ENCODE results near the gene TJP1.
"Not testable (repeated sequence)": the region's sequence is repeated elsewhere in the genome, so short reads cannot be mapped to it uniquely, and the experiment has no call there.

Gene TJP1

DNA sequence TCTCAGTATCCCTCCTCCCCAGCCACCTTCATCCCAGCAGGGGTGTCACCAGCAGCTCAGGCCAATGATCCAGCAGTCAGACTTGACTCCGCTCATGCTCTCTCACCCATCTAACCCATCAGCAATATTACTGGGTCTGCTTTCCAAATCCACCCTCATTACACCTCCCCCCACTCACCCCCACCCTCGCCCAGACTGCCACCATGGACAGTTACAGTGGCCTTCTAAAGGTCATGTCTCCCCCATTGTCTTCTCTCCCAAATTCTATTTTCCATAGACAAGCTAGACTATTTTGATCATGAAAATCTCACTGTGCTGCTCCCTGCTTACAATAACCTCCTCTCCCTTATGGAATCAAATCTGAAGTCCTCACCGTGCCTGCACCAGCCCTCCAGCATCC is 156.0 kb downstream of the TJP1 start:
- no peaks in the 10 kb centered on the region for H3K36me3 ChIP-seq (ENCODE audit: control insufficient read depth, insufficient read depth, low read length)
- DNase-seq (ENCODE audit: extremely low read depth, insufficient read length), result no peak
- H3K4me3 ChIP-seq (replicated peaks; ENCODE audit: low read depth, low read length), result no peak overlapping the region
- H3K27me3 ChIP-seq (replicated peaks; ENCODE audit: control insufficient read depth, insufficient read depth, low read length), result no peaks in the 10 kb centered on the region
- TF ChIP-seq CTCF (IDR thresholded peaks at IDR 0.05; ENCODE audit: insufficient read depth, low read length, poor library complexity, severe bottlenecking), result no peak

DNA sequence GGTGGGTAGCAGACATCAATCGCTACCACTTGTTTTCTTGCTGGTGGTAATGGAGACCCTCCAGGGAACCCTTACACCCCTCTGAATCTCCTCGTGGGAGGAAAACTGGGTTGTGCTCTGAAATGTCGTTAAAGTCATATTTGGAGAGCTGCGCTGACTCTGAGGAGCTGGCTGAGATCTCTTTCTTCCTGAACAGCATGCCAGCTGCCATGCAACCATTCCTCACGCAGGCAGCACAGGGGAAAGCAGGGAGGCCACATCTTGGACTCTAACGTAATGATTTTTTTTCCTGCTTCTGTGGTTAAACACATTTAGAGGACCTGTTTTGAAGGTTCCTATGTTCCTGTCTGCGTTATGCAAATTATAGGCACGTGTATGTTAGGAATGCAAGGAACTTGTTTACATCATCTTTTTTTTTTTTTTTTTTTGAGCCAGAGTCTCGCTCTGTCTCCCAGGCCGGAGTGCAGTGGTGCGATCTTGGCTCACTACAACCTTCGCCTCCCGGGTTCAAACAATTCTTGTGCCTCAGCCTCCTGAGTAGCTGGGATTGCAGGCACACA is 156.7 kb downstream of the TJP1 start:
- H3K36me3 ChIP-seq (ENCODE audit: control insufficient read depth, insufficient read depth, low read length), result no peaks in the 10 kb centered on the region
- no peak overlapping the region for H3K4me3 ChIP-seq (replicated peaks; ENCODE audit: low read depth, low read length)
- TF ChIP-seq CTCF (IDR thresholded peaks at IDR 0.05; ENCODE audit: insufficient read depth, low read length, poor library complexity, severe bottlenecking), result no peak
- DNase-seq (ENCODE audit: extremely low read depth, insufficient read length), result no peak
- no peaks in the 10 kb centered on the region for H3K27me3 ChIP-seq (replicated peaks; ENCODE audit: control insufficient read depth, insufficient read depth, low read length)

- no peak overlapping the region for H3K4me3 ChIP-seq (replicated peaks; ENCODE audit: low read depth, low read length)
- H3K27me3 ChIP-seq (replicated peaks; ENCODE audit: control insufficient read depth, insufficient read depth, low read length), result no peaks in the 10 kb centered on the region
- TF ChIP-seq CTCF (IDR thresholded peaks at IDR 0.05; ENCODE audit: insufficient read depth, low read length, poor library complexity, severe bottlenecking), result no peak
- no peaks in the 10 kb centered on the region for H3K36me3 ChIP-seq (ENCODE audit: control insufficient read depth, insufficient read depth, low read length)
- DNase-seq (ENCODE audit: extremely low read depth, insufficient read length), result no peak
Measured at GRCh38 chr15:29664406-29664805, 157.9 kb downstream of the TJP1 start.

GRCh38 chr15:29657476-29657817 is 164.8 kb downstream of the TJP1 start:
- H3K27me3 ChIP-seq (replicated peaks; ENCODE audit: control insufficient read depth, insufficient read depth, low read length); H3K36me3 ChIP-seq (ENCODE audit: control insufficient read depth, insufficient read depth, low read length); DNase-seq (ENCODE audit: extremely low read depth, insufficient read length); H3K4me3 ChIP-seq (replicated peaks; ENCODE audit: low read depth, low read length): not testable (repeated sequence)

DNA sequence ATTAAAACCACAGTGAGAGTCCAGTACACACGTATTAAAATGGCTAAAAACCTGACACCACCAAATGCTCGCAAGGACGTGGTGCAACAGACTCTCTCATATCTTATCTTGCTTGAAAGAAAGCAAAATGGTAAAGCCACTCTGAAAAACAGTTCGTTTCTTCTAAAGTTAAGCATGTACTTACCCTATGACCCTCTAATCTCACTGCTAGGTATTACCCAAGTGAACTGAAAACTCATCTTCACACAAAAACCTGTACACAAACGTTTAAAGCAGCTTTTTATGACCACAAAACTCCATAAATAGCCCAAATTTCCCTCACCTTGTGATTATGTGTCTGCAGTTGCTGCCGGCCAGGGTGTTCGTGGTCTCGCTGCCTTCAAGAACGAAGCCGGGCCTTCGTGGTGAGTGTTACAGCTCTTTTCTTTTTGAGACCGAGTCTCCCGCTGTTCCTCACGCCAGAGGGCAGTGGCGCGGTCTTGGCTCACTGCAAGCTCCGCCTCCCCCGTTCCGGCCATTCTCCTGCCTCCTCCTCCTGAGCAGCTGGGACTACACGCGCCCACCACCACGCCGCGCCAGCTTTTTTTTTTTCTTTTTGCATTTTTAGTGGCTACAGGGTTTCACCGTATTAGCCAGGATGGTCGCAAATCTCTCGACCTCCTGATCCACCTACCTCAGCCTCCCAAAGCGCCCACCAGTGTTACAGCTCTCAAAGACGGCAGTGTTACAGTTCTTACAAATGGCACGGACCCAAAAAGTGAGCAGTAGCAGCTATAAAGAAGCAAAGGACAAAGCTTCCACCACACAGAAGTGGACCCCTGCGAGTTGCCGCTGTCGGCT is 165.4 kb downstream of the TJP1 start:
- Histone ChIP-seq H3K27me3 (replicated peaks; ENCODE audit: control insufficient read depth, insufficient read depth, low read length) (no peaks in the 10 kb centered on the region), H3K36me3 (ENCODE audit: control insufficient read depth, insufficient read depth, low read length) (no peaks in the 10 kb centered on the region), H3K4me3 (replicated peaks; ENCODE audit: low read depth, low read length) (no peak overlapping the region)
- DNase-seq (ENCODE audit: extremely low read depth, insufficient read length), result no peak
- no peak for TF ChIP-seq CTCF (IDR thresholded peaks at IDR 0.05; ENCODE audit: insufficient read depth, low read length, poor library complexity, severe bottlenecking)

GRCh38 chr15:29652595-29652994 is 169.7 kb downstream of the TJP1 start:
- Histone ChIP-seq H3K4me3 (replicated peaks; ENCODE audit: low read depth, low read length) (no peak overlapping the region), H3K36me3 (ENCODE audit: control insufficient read depth, insufficient read depth, low read length) (no peaks in the 10 kb centered on the region), H3K27me3 (replicated peaks; ENCODE audit: control insufficient read depth, insufficient read depth, low read length) (no peaks in the 10 kb centered on the region)
- no peak for TF ChIP-seq CTCF (IDR thresholded peaks at IDR 0.05; ENCODE audit: insufficient read depth, low read length, poor library complexity, severe bottlenecking)
- DNase-seq (ENCODE audit: extremely low read depth, insufficient read length), result no peak

Measured in GM06990 (cell line).